Ovary (tissue), 3 donors: ENCODE data around the gene ZFAND2A.

Experiments
- CTCF ChIP-seq, 3 donors: fragments of 450-650 bp in 2 of 3; fragments of 200-600 bp in 1 of 3; IDR thresholded peaks; one replicate each; pipeline versions ENCODE4 v1.5.1 to v1.8.0; 2016 to 2022; ENCODE audit warnings: antibody characterized with exemption in 3 of 3, mild to moderate bottlenecking in 1 of 3
- POLR2A ChIP-seq: fragments of 450-650 bp; IDR thresholded peaks from one replicate; pipeline ENCODE4 v1.6.1; 2017; ENCODE audit warnings: antibody characterized with exemption, mild to moderate bottlenecking, moderate library complexity
- donor health status: DM: no; HTN: no; CAD: no.

DNA sequence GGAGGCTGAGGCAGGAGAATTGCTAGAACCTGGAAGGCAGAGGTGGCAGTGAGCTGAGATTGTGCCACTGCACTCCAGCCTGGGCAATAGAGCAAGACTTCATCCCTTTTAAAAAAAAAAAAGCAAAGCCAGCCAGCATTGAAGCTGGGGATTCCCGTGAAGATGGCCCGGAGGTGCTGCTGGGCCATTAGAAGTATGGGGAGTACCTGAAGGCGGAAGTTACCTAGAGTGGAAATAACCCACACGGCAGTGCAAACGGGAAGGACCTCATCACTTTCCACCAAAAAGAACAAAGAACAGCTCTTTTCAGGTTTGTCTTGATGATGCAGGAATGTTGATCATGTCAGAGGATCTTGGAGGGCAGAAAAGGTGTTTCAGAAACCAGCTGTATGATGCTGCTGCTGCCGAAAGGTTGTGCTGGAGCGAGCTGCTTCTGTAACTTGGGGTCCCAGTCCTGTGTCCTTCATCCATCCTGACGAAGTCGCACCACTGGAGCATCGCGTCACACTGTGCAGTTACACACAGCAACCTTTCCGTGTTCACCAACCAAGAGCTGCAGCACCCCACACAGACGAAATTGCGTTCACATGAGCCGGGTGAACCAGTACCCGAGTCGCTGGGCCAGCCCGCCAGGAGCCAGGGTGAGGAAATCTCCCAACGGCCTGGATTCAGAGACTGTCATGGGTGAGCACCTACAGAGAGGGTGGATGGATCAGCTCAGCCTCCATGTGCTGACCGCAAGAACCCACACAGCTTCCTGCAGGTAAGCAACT lies 8.2 kb downstream of the ZFAND2A start:
- no peak for TF ChIP-seq POLR2A
- no peak for TF ChIP-seq CTCF (IDR thresholded peaks at IDR 0.05)
